Ishikawa (cell line): ENCODE data around the gene RALGPS2.

ENCODE experiments used
- CEBPB ChIP-seq: IDR thresholded peaks from 2 replicates; pipeline ENCODE4 v1.6.1; 2012
- CREB1 ChIP-seq: IDR thresholded peaks from 2 replicates; pipeline ENCODE4 v1.6.1; 2012; ENCODE audit warnings: low read depth
- EGR1 ChIP-seq: IDR thresholded peaks from 2 replicates; pipeline ENCODE4 v1.6.1; 2012
- EP300 ChIP-seq: IDR thresholded peaks from 2 replicates; pipeline ENCODE4 v1.6.1; 2012; ENCODE audit warnings: borderline replicate concordance
- FOXM1 ChIP-seq: IDR thresholded peaks from 2 replicates; pipeline ENCODE4 v1.6.1; 2012; ENCODE audit warnings: low read depth, borderline replicate concordance
- MAX ChIP-seq: IDR thresholded peaks from 2 replicates; pipeline ENCODE4 v1.6.1; 2012
- NFIC ChIP-seq: IDR thresholded peaks from 2 replicates; pipeline ENCODE4 v1.6.1; 2012
- RAD21 ChIP-seq: IDR thresholded peaks from 2 replicates; pipeline ENCODE4 v1.6.1; 2012; ENCODE audit warnings: low read depth
- TAF1 ChIP-seq: IDR thresholded peaks from 2 replicates; pipeline ENCODE4 v1.6.1; 2012; ENCODE audit warnings: low read depth, mild to moderate bottlenecking
- TCF12 ChIP-seq: IDR thresholded peaks from 2 replicates; pipeline ENCODE4 v1.6.1; 2012; ENCODE audit warnings: low read depth
- TEAD4 ChIP-seq: IDR thresholded peaks from 2 replicates; pipeline ENCODE4 v1.6.1; 2012
- YY1 ChIP-seq: IDR thresholded peaks from 2 replicates; pipeline ENCODE4 v1.6.1; 2012; ENCODE audit warnings: low read depth
- ZBTB7A ChIP-seq: IDR thresholded peaks from 2 replicates; pipeline ENCODE4 v1.6.1; 2012; ENCODE audit warnings: low read depth
- TF ChIP-seq, protein P1 (sequence below): IDR thresholded peaks from 2 replicates; pipeline ENCODE4 v1.6.1; 2012; ENCODE audit warnings: low read depth, mild to moderate bottlenecking
- TF ChIP-seq, protein P2 (sequence below): IDR thresholded peaks from 2 replicates; pipeline ENCODE4 v1.6.1; 2012

RALGPS2 gene

DNA sequence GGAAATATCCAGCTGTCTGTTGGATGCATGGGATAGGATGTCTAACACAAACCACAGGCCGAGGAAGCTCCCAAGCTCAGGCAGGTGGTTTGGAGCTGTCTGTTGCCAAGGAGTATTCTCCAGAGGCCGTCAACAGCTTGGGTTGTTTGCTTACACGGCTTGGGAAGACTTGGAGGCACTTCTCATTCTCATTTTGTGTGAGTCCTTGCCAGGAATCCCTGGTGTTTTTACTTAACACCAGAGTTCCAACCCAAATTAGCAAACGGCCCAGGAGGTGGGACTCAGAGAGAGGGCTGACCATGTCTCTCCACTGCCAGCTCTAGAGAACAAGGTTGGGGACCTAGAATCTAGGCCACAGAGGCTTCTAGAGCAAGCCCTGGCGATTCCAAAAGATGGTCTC lies 228.0 kb downstream of the RALGPS2 start:
- no peak for TF ChIP-seq TAF1
- TF ChIP-seq, protein P1, sequence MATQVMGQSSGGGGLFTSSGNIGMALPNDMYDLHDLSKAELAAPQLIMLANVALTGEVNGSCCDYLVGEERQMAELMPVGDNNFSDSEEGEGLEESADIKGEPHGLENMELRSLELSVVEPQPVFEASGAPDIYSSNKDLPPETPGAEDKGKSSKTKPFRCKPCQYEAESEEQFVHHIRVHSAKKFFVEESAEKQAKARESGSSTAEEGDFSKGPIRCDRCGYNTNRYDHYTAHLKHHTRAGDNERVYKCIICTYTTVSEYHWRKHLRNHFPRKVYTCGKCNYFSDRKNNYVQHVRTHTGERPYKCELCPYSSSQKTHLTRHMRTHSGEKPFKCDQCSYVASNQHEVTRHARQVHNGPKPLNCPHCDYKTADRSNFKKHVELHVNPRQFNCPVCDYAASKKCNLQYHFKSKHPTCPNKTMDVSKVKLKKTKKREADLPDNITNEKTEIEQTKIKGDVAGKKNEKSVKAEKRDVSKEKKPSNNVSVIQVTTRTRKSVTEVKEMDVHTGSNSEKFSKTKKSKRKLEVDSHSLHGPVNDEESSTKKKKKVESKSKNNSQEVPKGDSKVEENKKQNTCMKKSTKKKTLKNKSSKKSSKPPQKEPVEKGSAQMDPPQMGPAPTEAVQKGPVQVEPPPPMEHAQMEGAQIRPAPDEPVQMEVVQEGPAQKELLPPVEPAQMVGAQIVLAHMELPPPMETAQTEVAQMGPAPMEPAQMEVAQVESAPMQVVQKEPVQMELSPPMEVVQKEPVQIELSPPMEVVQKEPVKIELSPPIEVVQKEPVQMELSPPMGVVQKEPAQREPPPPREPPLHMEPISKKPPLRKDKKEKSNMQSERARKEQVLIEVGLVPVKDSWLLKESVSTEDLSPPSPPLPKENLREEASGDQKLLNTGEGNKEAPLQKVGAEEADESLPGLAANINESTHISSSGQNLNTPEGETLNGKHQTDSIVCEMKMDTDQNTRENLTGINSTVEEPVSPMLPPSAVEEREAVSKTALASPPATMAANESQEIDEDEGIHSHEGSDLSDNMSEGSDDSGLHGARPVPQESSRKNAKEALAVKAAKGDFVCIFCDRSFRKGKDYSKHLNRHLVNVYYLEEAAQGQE, result no peak
- no peak for TF ChIP-seq ZBTB7A
- no peak for TF ChIP-seq NFIC
- TF ChIP-seq TCF12, result no peak
- no peak for TF ChIP-seq TEAD4
- no peak for TF ChIP-seq CEBPB
- no peak for TF ChIP-seq EP300
- TF ChIP-seq CREB1, result no peak
- TF ChIP-seq RAD21, result no peak
- no peak for TF ChIP-seq EGR1
- no peak for TF ChIP-seq MAX
- no peak for TF ChIP-seq FOXM1
- TF ChIP-seq, protein P2, sequence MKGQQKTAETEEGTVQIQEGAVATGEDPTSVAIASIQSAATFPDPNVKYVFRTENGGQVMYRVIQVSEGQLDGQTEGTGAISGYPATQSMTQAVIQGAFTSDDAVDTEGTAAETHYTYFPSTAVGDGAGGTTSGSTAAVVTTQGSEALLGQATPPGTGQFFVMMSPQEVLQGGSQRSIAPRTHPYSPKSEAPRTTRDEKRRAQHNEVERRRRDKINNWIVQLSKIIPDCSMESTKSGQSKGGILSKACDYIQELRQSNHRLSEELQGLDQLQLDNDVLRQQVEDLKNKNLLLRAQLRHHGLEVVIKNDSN, result no peak
- TF ChIP-seq YY1, result no peak

DNA sequence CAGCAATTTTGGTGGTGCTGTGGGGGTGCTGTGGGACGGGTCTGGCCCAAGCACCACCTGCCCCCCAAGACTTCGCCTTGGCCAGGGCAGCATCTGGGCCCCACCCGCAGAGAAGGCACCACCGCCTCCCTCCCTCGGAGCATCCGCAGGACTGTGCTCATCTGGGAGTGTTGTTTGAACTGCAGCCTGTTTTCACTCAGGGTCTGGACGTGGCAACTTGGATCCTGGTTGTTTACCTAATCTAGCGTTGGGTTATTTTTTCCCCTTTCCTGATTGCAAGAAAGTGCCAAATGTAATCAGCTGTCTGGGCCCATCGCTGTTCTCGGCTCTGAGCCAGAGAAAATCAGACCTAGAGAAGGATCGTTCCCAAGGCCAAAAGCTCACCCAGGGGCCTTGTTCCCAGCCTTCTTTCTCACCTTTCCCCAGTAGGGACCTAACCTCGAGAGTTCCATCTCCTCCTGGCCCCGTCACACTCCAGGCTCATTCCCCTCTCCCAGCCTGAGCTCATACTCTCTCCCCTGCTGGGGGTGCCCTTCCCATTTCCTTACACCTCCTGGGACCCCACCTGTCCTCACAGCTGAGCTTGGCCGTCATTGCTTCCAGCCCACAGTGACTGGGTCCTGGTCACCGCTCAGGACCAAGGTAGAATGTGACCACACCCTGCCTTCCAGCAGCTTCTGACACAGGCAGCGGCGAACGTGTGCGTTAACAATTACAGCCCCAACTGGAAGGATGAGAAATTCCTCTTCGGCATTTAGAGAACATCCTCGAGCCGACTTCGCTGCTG lies 228.7 kb downstream of the RALGPS2 start:
- TF ChIP-seq CREB1 (no peak), RAD21 (no peak), FOXM1 (no peak), TEAD4 (no peak), TAF1 (no peak), EP300 (no peak), MAX (no peak), EGR1 (no peak), ZBTB7A (no peak), CEBPB (no peak), YY1 (no peak), TCF12 (no peak)
- TF ChIP-seq, protein P2, result no peak

- TF ChIP-seq EP300, result no peak
- no peak for TF ChIP-seq EGR1
- TF ChIP-seq TCF12, result no peak
- TF ChIP-seq TAF1, result no peak
- TF ChIP-seq YY1, result no peak
- no peak for TF ChIP-seq FOXM1
- TF ChIP-seq, protein P2, result no peak
- TF ChIP-seq RAD21, result no peak
- no peak for TF ChIP-seq CEBPB
- TF ChIP-seq TEAD4, result no peak
- TF ChIP-seq NFIC, result no peak
- no peak for TF ChIP-seq ZBTB7A
- TF ChIP-seq, protein P1, result no peak
- no peak for TF ChIP-seq CREB1
- TF ChIP-seq MAX, result no peak
Observed at GRCh38 chr1:178954325-178954690, 229.3 kb downstream of the RALGPS2 start.

DNA sequence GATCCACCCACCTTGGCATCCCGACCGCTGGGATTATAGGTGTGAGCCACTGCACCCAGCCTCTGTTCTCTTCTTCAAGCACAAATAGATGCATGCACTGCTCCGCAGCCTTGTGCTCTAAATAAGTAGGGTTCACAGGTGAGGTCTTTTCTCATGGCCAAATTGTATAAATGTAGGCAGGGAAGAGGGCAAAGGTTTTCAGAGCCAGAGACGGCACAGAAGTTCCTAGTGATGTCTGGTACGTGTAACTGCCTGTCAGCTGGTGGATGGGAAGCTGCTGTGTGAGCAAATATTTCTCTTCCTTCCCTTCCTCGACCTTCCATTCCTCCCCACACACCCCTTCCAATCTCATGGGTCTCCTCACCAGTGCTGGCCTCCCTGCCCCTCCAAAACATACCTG lies 229.9 kb downstream of the RALGPS2 start:
- TF ChIP-seq RAD21, result no peak
- TF ChIP-seq YY1, result no peak
- no peak for TF ChIP-seq CREB1
- TF ChIP-seq, protein P2, result no peak
- TF ChIP-seq NFIC, result no peak
- no peak for TF ChIP-seq MAX
- TF ChIP-seq, protein P1, result no peak
- no peak for TF ChIP-seq TEAD4
- no peak for TF ChIP-seq ZBTB7A
- TF ChIP-seq TCF12, result no peak
